Measurements from ENCODE around the gene MRPL58. TPM values are rescaled to one million over a fixed set of nuclear protein-coding genes. Genes with fewer than 3 reads are reported as not detected.

MRPL58 gene
- total RNA-seq (10 to 100 TPM; 24.3 to 38.1 TPM), polyA plus RNA-seq (ENCODE audit: insufficient read depth, low read depth, low replicate concordance) (20.9 TPM)
- long read RNA-seq, donor 1, transcript MRPL58-201 (6 exons, 890 nt): major isoform, 6 of 7 reads
- long read RNA-seq, donor 1, partial matches to known transcripts: 0 of 7 reads
- long read RNA-seq, donor 1, other reads (novel, unspliced or antisense): 0 of 7 reads
- long read RNA-seq, donor 2, transcript MRPL58-201 (6 exons, 890 nt): major isoform, 6 of 7 reads
- long read RNA-seq, donor 2, partial matches to known transcripts: 0 of 7 reads
- long read RNA-seq, donor 2, other reads (novel, unspliced or antisense): 0 of 7 reads

- H3K4me1 ChIP-seq: peaks cover 8% of the 10 kb centered on the region
- H3K9me3 ChIP-seq: no peaks in the 10 kb centered on the region
- peak within 1 kb of the TSS; percentile 72 to 83 for H3K4me3 ChIP-seq
- peak within 1 kb of the TSS; percentile 68 to 73 for H3K27ac ChIP-seq
- intact Hi-C loops (cut with DNase I; ENCODE audit: low total_unique reads): no loop called here
- DNase-seq: peak; percentile 85
- WGBS, 2 donors: 1 to 9% methylated on average over 6 to 51 of the region's 63 CpGs
- no peaks in the 10 kb centered on the region for H3K36me3 ChIP-seq (ENCODE audit: low read depth, missing control alignments)
- TF ChIP-seq POLR2A (IDR thresholded peaks at IDR 0.05) (no peak), CTCF (IDR thresholded peaks at IDR 0.05) (peak; percentile 23 to 43 (median 42))
- no peaks in the 10 kb centered on the region for H3K27me3 ChIP-seq
Measured at GRCh38 chr17:75012346-75013091, at the start of gene MRPL58. MRPL58 (plus strand) TSS chr17:75012670; CDS start chr17:75012687, 17 bp downstream.

DNA sequence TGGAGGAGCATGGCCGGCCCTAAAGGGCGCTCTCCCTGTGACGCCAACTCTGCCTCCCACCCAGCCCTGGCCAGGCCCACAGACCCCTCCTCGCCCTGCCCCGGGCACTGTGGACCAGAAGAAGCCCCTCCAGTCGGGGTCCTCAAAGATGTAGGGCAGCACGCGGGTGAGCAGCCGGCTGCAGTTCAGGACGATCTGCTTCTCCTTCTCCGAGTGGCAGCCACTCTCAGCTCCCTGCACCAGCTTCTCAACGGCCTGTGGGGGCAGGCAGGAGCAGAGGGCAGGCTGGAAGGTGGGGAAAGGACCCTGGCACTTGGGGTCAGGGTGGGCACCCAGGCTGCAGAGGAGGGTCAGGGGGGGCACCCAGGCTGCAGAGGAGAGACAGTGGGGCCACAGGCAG lies 48.8 kb upstream of the MRPL58 start:
- no peak for DNase-seq
- Histone ChIP-seq H3K27ac (no peak overlapping the region), H3K9me3 (no peaks in the 10 kb centered on the region), H3K27me3 (no peaks in the 10 kb centered on the region), H3K4me3 (no peak overlapping the region), H3K36me3 (ENCODE audit: low read depth, missing control alignments) (no peaks in the 10 kb centered on the region), H3K4me1 (no peaks in the 10 kb centered on the region)
- TF ChIP-seq CTCF (IDR thresholded peaks at IDR 0.05) (no peak), POLR2A (IDR thresholded peaks at IDR 0.05) (no peak)
- 67% methylated on average over 12 of the region's 12 CpGs; no CpG with 5 or more reads in 1 of the 2 donors for WGBS, 2 donors
- intact Hi-C loops (cut with DNase I; ENCODE audit: low total_unique reads): loop anchor here (10.0 kb wide), 1 partner anchor 151 kb away; no protein-coding TSS in a partner anchor

DNA sequence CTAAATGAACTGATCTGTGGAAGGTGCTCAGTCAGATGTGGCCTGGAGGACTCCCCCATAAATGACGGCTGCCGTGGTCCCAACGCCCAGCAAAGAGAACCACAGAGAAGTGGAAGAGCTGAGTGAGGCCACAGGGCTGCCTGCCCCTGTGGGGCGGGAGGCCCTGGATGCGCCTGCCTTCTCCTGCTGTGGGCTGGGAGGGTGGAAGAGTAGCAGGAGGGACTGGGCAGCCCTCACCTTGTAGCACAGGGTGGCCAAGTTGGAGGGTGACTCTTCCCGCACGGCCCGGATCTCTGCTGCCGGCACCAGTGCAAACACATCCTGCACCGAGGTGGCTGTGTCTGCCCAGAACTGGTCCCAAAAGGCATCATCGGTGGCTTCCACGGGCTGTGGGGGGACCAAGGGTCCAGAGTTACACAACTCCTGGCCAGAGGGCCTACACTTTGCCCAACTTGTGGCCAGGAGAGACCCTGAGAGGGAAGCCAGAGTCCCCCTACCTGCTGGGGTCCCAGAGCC lies 48.2 kb upstream of the MRPL58 start:
- 93 to 96% methylated on average over 4 to 12 of the region's 12 CpGs for WGBS, 2 donors
- TF ChIP-seq CTCF (IDR thresholded peaks at IDR 0.05): no peak
- no peak for TF ChIP-seq POLR2A (IDR thresholded peaks at IDR 0.05)
- H3K4me1 ChIP-seq: no peaks in the 10 kb centered on the region
- H3K36me3 ChIP-seq (ENCODE audit: low read depth, missing control alignments): no peaks in the 10 kb centered on the region
- no peaks in the 10 kb centered on the region for H3K9me3 ChIP-seq
- H3K4me3 ChIP-seq: no peak overlapping the region
- intact Hi-C loops (cut with DNase I; ENCODE audit: low total_unique reads): loop anchor here (10.0 kb wide), 1 partner anchor 150 kb away; no protein-coding TSS in a partner anchor
- DNase-seq: no peak
- H3K27ac ChIP-seq: no peak overlapping the region
- no peaks in the 10 kb centered on the region for H3K27me3 ChIP-seq

DNA sequence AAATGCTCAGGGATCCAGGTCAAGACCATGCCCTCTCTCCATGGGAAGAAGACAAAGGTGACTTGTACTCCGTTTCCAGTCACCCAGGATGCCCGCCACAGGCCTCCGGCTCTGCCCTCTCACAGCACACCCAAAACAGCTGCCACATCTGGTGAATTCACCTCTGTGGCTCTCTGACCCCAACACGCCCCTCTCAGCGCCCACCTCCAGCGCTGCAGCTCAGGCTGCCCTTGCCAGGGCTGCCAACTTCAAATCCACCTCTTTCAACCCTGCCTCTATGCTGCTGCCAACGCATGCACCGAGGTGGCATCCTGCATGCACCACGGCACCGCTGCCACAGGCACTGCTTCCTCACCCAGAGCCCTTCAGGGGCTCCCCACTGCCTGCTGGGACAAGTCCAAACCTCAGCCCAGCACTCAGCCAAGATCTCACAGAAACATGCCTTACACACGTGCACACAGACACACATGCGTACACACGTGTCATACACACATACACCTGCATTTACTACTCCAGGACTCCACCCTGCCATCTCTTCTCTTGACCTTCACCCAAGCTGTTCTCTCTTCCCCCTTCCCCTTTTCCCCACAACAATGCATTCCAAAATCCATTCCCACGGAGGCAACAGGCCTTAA lies 47.4 kb upstream of the MRPL58 start:
- H3K4me3 ChIP-seq: no peak overlapping the region
- H3K27me3 ChIP-seq: no peaks in the 10 kb centered on the region
- no peak for DNase-seq
- H3K9me3 ChIP-seq: no peaks in the 10 kb centered on the region
- H3K36me3 ChIP-seq (ENCODE audit: low read depth, missing control alignments): no peaks in the 10 kb centered on the region
- no peak for TF ChIP-seq CTCF (IDR thresholded peaks at IDR 0.05)
- TF ChIP-seq POLR2A (IDR thresholded peaks at IDR 0.05): no peak
- H3K4me1 ChIP-seq: no peaks in the 10 kb centered on the region
- WGBS, 2 donors: 81 to 82% methylated on average over 14 of the region's 14 CpGs
- no peak overlapping the region for H3K27ac ChIP-seq
- intact Hi-C loops (cut with DNase I; ENCODE audit: low total_unique reads): loop anchor here (10.0 kb wide), 1 partner anchor 150 kb away; no protein-coding TSS in a partner anchor

Data from testis (tissue), 5 donors.